Hepatocyte (in vitro differentiated cells): Measurements from ENCODE around the gene RASAL1. TPM values are rescaled to one million over a fixed set of nuclear protein-coding genes. Genes with fewer than 3 reads are reported as not detected.

Experiments used
- DNase-seq: peaks from one replicate; pipeline ENCODE4 v3.0.0-alpha.2; 2016; ENCODE audit warnings: low spot score
- H2AFZ ChIP-seq: fragments of 200-600 bp; sonication (generic); 2 replicates; pipeline ENCODE4 v1.6.0; 2016; ENCODE audit warnings: antibody characterized with exemption, mild to moderate bottlenecking
- H3K27ac ChIP-seq: fragments of 200-600 bp; sonication (generic); 2 replicates; pipeline ENCODE4 v1.5.1; 2016; ENCODE audit warnings: mild to moderate bottlenecking
- H3K27me3 ChIP-seq: fragments of 200-600 bp; sonication (generic); 2 replicates; pipeline ENCODE4 v1.6.1; 2016
- H3K36me3 ChIP-seq: fragments of 200-600 bp; sonication (generic); replicated peaks from 2 replicates; pipeline ENCODE4 v1.5.1; 2016; ENCODE audit warnings: low read depth; ENCODE audit not compliant: insufficient read depth
- H3K4me1 ChIP-seq: fragments of 200-600 bp; sonication (generic); 2 replicates; pipeline ENCODE4 v1.5.1; 2016; ENCODE audit warnings: mild to moderate bottlenecking, moderate library complexity; ENCODE audit not compliant: insufficient read depth
- H3K4me2 ChIP-seq: fragments of 200-600 bp; sonication (generic); 2 replicates; pipeline ENCODE4 v1.6.0; 2016
- H3K4me3 ChIP-seq: fragments of 200-600 bp; sonication (generic); 2 replicates; pipeline ENCODE4 v1.5.1; 2016; ENCODE audit warnings: mild to moderate bottlenecking
- H3K79me2 ChIP-seq: fragments of 200-600 bp; sonication (generic); 2 replicates; pipeline ENCODE4 v1.6.0; 2017; ENCODE audit warnings: mild to moderate bottlenecking
- H3K9me2 ChIP-seq: fragments of 200-600 bp; sonication (generic); replicated peaks from 2 replicates; pipeline ENCODE4 v1.6.0; 2017; ENCODE audit warnings: mild to moderate bottlenecking; ENCODE audit not compliant: insufficient read depth
- H3K9me3 ChIP-seq: fragments of 200-600 bp; sonication (generic); 2 replicates; pipeline ENCODE4 v1.5.1; 2016; ENCODE audit warnings: low read depth, mild to moderate bottlenecking
- H4K20me1 ChIP-seq: fragments of 200-600 bp; sonication (generic); 2 replicates; pipeline ENCODE4 v1.6.0; 2016; ENCODE audit warnings: mild to moderate bottlenecking; ENCODE audit not compliant: insufficient read depth, poor library complexity, severe bottlenecking
- CTCF ChIP-seq: fragments of 200-600 bp; sonication (generic); IDR thresholded peaks from 2 replicates; pipeline ENCODE4 v1.5.1; 2016; ENCODE audit warnings: antibody characterized with exemption, mild to moderate bottlenecking; ENCODE audit not compliant: poor library complexity
- EZH2 ChIP-seq: fragments of 200-600 bp; sonication (generic); IDR thresholded peaks from 2 replicates; pipeline ENCODE4 v1.6.1; 2016; ENCODE audit warnings: antibody characterized with exemption, mild to moderate bottlenecking, borderline replicate concordance
- EZH2phosphoT487 ChIP-seq: fragments of 200-600 bp; sonication (generic); IDR thresholded peaks from one replicate; pipeline ENCODE4 v1.6.1; 2018; ENCODE audit warnings: antibody characterized with exemption, mild to moderate bottlenecking, low read depth, moderate library complexity; ENCODE audit not compliant: unreplicated experiment, severe bottlenecking
- WGBS: methylation state at CpG from one replicate; pipeline ENCODE4 v1.1.6; 2016; ENCODE audit warnings: low lambda C conversion rate; ENCODE audit errors: missing lambda C conversion rate; 5-methylcytosine and 5-hydroxymethylcytosine counted together
- polyA plus RNA-seq: library from polyadenylated mRNA; unstranded; fragments of >200 nt; fragmentation: Nextera tagmentation; extraction: Ambion mirVana; gene quantifications from 2 replicates; pipeline ENCODE4 v1.2.1, GENCODE V29; 2016
- total RNA-seq: library from RNA; depleted of rRNA; stranded (reverse); fragments of >200 nt; gene quantifications from 2 replicates; pipeline ENCODE4 v1.2.3, GENCODE V29; 2014

The RASAL1 gene
- total and polyA plus RNA-seq, 2 experiments from 2014 or later, result 0.74 TPM; not detected in 1

GRCh38 chr12:113134071-113134470 is 1.5 kb downstream of the RASAL1 start:
- Histone ChIP-seq H3K27me3 (peaks cover 33% of the 10 kb centered on the region), H3K9me2 (no peaks in the 10 kb centered on the region), H3K36me3 (no peaks in the 10 kb centered on the region), H4K20me1 (no peaks in the 10 kb centered on the region), H3K4me2 (no peak overlapping the region), H3K4me1 (no peaks in the 10 kb centered on the region), H3K4me3 (no peak overlapping the region), H2AFZ (no peak overlapping the region), H3K27ac (no peak overlapping the region), H3K79me2 (no peaks in the 10 kb centered on the region), H3K9me3 (no peaks in the 10 kb centered on the region)
- WGBS, result 75% methylated on average over 2 of the region's 2 CpGs
- no peak for DNase-seq
- TF ChIP-seq EZH2phosphoT487 (no peak), EZH2 (no peak), CTCF (no peak)

GRCh38 chr12:113133666-113134065 is 1.9 kb downstream of the RASAL1 start:
- H3K4me1 ChIP-seq, result no peaks in the 10 kb centered on the region
- H3K27me3 ChIP-seq, result peaks cover 33% of the 10 kb centered on the region
- WGBS, result 88% methylated on average over 3 of the region's 3 CpGs
- H3K36me3 ChIP-seq, result no peaks in the 10 kb centered on the region
- no peaks in the 10 kb centered on the region for H3K79me2 ChIP-seq
- no peak for TF ChIP-seq CTCF
- TF ChIP-seq EZH2phosphoT487, result no peak
- TF ChIP-seq EZH2, result no peak
- no peak for DNase-seq
- H3K9me3 ChIP-seq, result no peaks in the 10 kb centered on the region
- H2AFZ ChIP-seq, result no peak overlapping the region
- no peaks in the 10 kb centered on the region for H4K20me1 ChIP-seq
- no peaks in the 10 kb centered on the region for H3K9me2 ChIP-seq
- H3K27ac ChIP-seq, result no peak overlapping the region
- H3K4me2 ChIP-seq, result no peak overlapping the region
- no peak overlapping the region for H3K4me3 ChIP-seq

- no peak overlapping the region for H3K4me3 ChIP-seq
- DNase-seq, result no peak
- H3K79me2 ChIP-seq, result no peaks in the 10 kb centered on the region
- H2AFZ ChIP-seq, result no peak overlapping the region
- H3K4me2 ChIP-seq, result no peak overlapping the region
- no peak for TF ChIP-seq EZH2
- TF ChIP-seq CTCF, result no peak
- no peaks in the 10 kb centered on the region for H3K4me1 ChIP-seq
- peaks cover 33% of the 10 kb centered on the region for H3K27me3 ChIP-seq
- no peaks in the 10 kb centered on the region for H3K36me3 ChIP-seq
- WGBS, result 41% methylated on average over 6 of the region's 6 CpGs
- no peaks in the 10 kb centered on the region for H3K9me2 ChIP-seq
- no peaks in the 10 kb centered on the region for H3K9me3 ChIP-seq
- no peaks in the 10 kb centered on the region for H4K20me1 ChIP-seq
- H3K27ac ChIP-seq, result no peak overlapping the region
Measured at GRCh38 chr12:113133036-113133435, 2.5 kb downstream of the RASAL1 start.

- no peak for TF ChIP-seq EZH2
- TF ChIP-seq EZH2phosphoT487, result no peak
- no peak for TF ChIP-seq CTCF
- no peak for DNase-seq
- H2AFZ ChIP-seq, result no peak overlapping the region
- peaks cover 28% of the 10 kb centered on the region for H3K27me3 ChIP-seq
- H3K4me1 ChIP-seq, result no peaks in the 10 kb centered on the region
- 64% methylated on average over 1 of the region's 1 CpG for WGBS
- no peaks in the 10 kb centered on the region for H3K9me2 ChIP-seq
- H3K9me3 ChIP-seq, result no peaks in the 10 kb centered on the region
- no peak overlapping the region for H3K27ac ChIP-seq
- no peak overlapping the region for H3K4me2 ChIP-seq
- no peak overlapping the region for H3K4me3 ChIP-seq
- no peaks in the 10 kb centered on the region for H3K36me3 ChIP-seq
- H4K20me1 ChIP-seq, result no peaks in the 10 kb centered on the region
- no peaks in the 10 kb centered on the region for H3K79me2 ChIP-seq
Measured at GRCh38 chr12:113131556-113131955, 4.0 kb downstream of the RASAL1 start.
